ENCODE data around the gene SELE. TPM values are rescaled to one million over a fixed set of nuclear protein-coding genes. Genes with fewer than 3 reads are reported as not detected.

The SELE gene
- total and polyA plus RNA-seq, 7 donors: 0.12 to 1.3 (median 0.27) TPM; not detected in 1

DNA sequence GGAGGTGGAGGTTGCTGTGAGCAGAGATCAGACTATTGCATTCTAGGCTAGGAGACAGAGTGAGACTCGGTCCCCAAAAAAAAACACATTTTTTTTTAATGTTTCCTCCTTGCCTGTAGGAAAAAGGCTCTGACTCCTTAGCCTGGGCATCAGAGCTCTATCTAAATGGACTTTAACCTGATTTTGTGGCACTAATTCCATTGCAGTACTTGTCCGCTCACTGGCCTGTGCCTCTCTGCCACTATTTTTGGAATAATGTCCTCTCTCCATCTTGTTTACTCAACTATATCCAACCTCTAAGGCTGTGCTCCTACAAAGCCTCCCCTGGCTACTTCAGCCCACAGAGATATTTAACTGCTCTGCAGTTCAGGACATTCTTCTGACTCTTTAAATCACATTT is 34.3 kb upstream of the SELE start:
- WGBS, 3 donors: 88 to 92% (median 89%) methylated on average over 2 of the region's 2 CpGs
- Histone ChIP-seq H3K4me3 (no peak overlapping the region), H3K4me1 (no peaks in the 10 kb centered on the region), H3K36me3 (ENCODE audit: insufficient read depth in 1 of 2, low read depth in 1 of 2) (no peaks in the 10 kb centered on the region), H3K9me3 (no peaks in the 10 kb centered on the region), H3K27ac (no peak overlapping the region), H3K27me3 (ENCODE audit: insufficient read depth in 3 of 3, low read length in 2 of 3) (peaks cover 0 to 2% (median 0%) of the 10 kb centered on the region in 3 donors)
- DNase-seq: no peak
- TF ChIP-seq, protein P1, sequence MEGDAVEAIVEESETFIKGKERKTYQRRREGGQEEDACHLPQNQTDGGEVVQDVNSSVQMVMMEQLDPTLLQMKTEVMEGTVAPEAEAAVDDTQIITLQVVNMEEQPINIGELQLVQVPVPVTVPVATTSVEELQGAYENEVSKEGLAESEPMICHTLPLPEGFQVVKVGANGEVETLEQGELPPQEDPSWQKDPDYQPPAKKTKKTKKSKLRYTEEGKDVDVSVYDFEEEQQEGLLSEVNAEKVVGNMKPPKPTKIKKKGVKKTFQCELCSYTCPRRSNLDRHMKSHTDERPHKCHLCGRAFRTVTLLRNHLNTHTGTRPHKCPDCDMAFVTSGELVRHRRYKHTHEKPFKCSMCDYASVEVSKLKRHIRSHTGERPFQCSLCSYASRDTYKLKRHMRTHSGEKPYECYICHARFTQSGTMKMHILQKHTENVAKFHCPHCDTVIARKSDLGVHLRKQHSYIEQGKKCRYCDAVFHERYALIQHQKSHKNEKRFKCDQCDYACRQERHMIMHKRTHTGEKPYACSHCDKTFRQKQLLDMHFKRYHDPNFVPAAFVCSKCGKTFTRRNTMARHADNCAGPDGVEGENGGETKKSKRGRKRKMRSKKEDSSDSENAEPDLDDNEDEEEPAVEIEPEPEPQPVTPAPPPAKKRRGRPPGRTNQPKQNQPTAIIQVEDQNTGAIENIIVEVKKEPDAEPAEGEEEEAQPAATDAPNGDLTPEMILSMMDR (IDR thresholded peaks at IDR 0.05): no peak
- ATAC-seq: no peak
- intact Hi-C loops (cut with DNase I): no loop called here

DNA sequence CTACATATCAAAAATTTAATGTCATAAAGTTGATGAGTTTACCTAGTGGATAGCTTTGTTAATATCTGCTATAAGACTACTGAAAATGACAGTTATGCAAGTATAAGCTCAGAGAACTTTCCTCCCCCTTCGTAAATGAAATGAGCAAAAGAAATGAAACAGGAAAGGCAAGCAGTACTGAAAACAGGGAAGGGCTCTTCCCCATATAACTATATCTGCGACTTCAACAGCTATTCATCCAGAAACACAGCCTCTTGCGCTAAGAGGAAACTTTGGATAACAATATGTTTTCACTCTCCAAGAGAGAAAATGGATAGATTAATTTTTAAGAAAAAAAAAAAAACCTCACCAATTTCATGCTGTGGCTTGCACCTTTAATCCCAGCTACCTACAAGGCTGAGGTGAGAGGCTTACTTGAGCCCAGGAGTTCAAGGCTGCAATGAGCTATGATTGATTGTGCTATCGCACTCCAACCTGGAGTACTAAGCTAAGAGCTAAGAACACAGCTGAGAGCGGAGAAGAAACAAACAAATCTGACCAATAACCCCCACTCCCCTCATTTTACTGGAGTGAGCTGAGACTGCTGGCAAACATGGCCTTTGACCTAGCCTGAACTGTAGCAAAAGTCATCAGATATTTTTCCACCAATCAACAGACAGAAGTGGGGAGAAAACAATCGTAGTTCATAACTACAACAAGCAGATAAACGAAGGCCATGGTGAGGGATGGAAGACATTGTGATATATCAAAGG is 31.9 kb upstream of the SELE start:
- WGBS, 3 donors: 76 to 81% (median 77%) methylated on average over 7 of the region's 7 CpGs

DNA sequence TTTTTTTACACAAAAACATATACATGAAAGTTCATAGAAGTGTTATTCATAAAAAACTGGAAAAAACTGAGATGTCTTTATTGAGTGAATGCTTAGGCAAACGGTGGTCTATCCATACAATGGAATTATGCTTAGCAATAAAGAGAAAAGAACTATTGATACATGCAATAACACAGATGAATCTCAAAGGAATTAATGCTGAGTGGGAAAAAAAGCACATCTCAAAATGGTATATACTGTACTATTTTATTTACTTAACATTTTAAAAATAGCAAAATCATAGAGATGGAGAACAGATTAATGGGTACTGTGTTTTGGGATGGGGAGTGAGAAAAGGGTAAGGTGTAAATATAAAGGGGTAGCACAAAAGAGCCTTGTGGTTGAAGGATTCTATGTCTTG is 31.0 kb upstream of the SELE start:
- intact Hi-C loops (cut with DNase I): no loop called here
- peaks cover 0 to 3% (median 0%) of the 10 kb centered on the region in 3 donors for H3K27me3 ChIP-seq (ENCODE audit: insufficient read depth in 3 of 3, low read length in 2 of 3)
- no peak overlapping the region for H3K4me3 ChIP-seq
- H3K9me3 ChIP-seq: no peaks in the 10 kb centered on the region
- TF ChIP-seq, protein P1 (IDR thresholded peaks at IDR 0.05): no peak
- ATAC-seq (no peak), DNase-seq (no peak)
- H3K4me1 ChIP-seq: no peaks in the 10 kb centered on the region
- 61 to 66% (median 64%) methylated on average over 1 of the region's 1 CpG for WGBS, 3 donors
- no peak overlapping the region for H3K27ac ChIP-seq
- no peaks in the 10 kb centered on the region for H3K36me3 ChIP-seq (ENCODE audit: insufficient read depth in 1 of 2, low read depth in 1 of 2)

More for the DNA sequence above, 31.9 kb upstream of the SELE start:
- Histone ChIP-seq H3K27me3 (ENCODE audit: insufficient read depth in 3 of 3, low read length in 2 of 3) (peaks cover 0 to 3% (median 0%) of the 10 kb centered on the region in 3 donors), H3K4me1 (no peaks in the 10 kb centered on the region), H3K36me3 (ENCODE audit: insufficient read depth in 1 of 2, low read depth in 1 of 2) (no peaks in the 10 kb centered on the region), H3K4me3 (no peak overlapping the region), H3K9me3 (no peaks in the 10 kb centered on the region), H3K27ac (no peak overlapping the region)
- no peak for ATAC-seq
- intact Hi-C loops (cut with DNase I): no loop called here
- TF ChIP-seq, protein P1 (IDR thresholded peaks at IDR 0.05): no peak
- no peak for DNase-seq

DNA sequence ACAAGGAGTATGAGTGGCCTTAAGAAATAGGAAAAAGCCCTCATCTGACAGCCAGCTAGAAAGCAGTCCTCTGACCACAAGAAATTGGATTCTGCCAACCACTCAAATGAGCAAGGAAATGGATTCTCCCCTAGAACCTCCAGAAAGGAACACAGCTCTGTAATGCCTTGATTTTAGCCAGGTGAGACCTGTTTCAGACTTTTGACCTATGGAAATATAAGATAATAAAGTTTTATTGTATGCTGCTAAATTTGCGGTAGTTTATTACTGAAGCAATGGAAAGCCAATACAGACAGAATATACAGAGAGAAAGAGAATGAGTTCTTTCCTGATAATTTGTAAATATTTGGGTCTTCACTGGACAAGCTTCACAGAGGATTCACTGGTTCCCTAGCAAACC is 28.8 kb upstream of the SELE start:
- Histone ChIP-seq H3K36me3 (ENCODE audit: insufficient read depth in 1 of 2, low read depth in 1 of 2) (no peaks in the 10 kb centered on the region), H3K4me3 (no peak overlapping the region), H3K4me1 (no peaks in the 10 kb centered on the region), H3K27ac (no peak overlapping the region), H3K9me3 (no peaks in the 10 kb centered on the region), H3K27me3 (ENCODE audit: insufficient read depth in 3 of 3, low read length in 2 of 3) (peaks cover 0 to 3% (median 0%) of the 10 kb centered on the region in 3 donors)
- TF ChIP-seq, protein P1 (IDR thresholded peaks at IDR 0.05): no peak
- ATAC-seq (no peak), DNase-seq (no peak)
- WGBS, 3 donors: 89 to 100% (median 92%) methylated on average over 1 of the region's 1 CpG
- intact Hi-C loops (cut with DNase I): no loop called here
